GM12878 (cell line): ENCODE results near the gene EPHB2. TPM values are rescaled to one million over a fixed set of nuclear protein-coding genes. Genes with fewer than 3 reads are reported as not detected.

Source experiments
- ATAC-seq: fragments of 200-7000 bp; cut with Tn5 transposase; 3 replicates; pipeline ENCODE4 v1.9.1; 2020; ENCODE audit warnings: mild to moderate bottlenecking, moderate library complexity
- BruUV-seq: library from RNA; stranded (reverse); fragments of 400-500 nt; replicated peaks from 2 replicates; lab custom pipeline; 2021; lab: Mats Ljungman, UMichigan
- CTCF ChIA-PET: fragments of 300-600 bp; sonication (Branson Sonifier 250); formaldehyde crosslinking; extraction: SDS; loops from one replicate; lab custom pipeline; 2021; ENCODE audit warnings: inconsistent platforms; lab: Yijun Ruan, JAX
- POLR2A ChIA-PET: fragments of 350-600 bp; formaldehyde crosslinking; extraction: SDS; loops from one replicate; lab custom pipeline; 2021; ENCODE audit warnings: inconsistent platforms; lab: Charles Lee
- RAD21 ChIA-PET: fragments of 300-600 bp; sonication (Branson Sonifier 250); formaldehyde crosslinking; loops from one replicate; lab custom pipeline; 2023; ENCODE audit warnings: antibody characterized with exemption; ENCODE audit not compliant: unreplicated experiment; lab: Charles Lee
- SMC1A ChIA-PET: fragments of 300-600 bp; sonication (Branson Sonifier 250); formaldehyde crosslinking; loops from one replicate; lab custom pipeline; 2023; ENCODE audit not compliant: unreplicated experiment, uncharacterized antibody; lab: Charles Lee
- DNase-seq: peaks from one replicate; pipeline ENCODE4 v3.0.0-alpha.2; 2011; ENCODE audit warnings: low read depth, low spot score
- FAIRE-seq: peaks from 3 replicates; lab custom pipeline; 2011; peaks lifted over from hg19 to GRCh38; lab: Jason Lieb, UNC
- H2AFZ ChIP-seq: 2 replicates; pipeline ENCODE4 v1.6.0; 2011; ENCODE audit warnings: low read depth, low read length, control low read depth; ENCODE audit not compliant: control insufficient read depth
- H3K27ac ChIP-seq: 2 replicates; pipeline ENCODE4 v1.5.1; 2011; ENCODE audit warnings: control low read depth; ENCODE audit not compliant: control insufficient read depth, insufficient read depth
- H3K27me3 ChIP-seq, 2 experiments: replicated peaks in 1 of 2; 2 replicates each; pipeline versions ENCODE4 v1.6.0 to v1.6.1; 2011; ENCODE audit warnings: low read length in 1 of 2; ENCODE audit not compliant: control insufficient read depth in 2 of 2, insufficient read depth in 2 of 2
- H3K36me3 ChIP-seq, 2 experiments: 2 replicates each; pipeline ENCODE4 v1.5.1; 2011; ENCODE audit warnings: low read length in 1 of 2; ENCODE audit not compliant: control insufficient read depth in 2 of 2, insufficient read depth in 2 of 2
- H3K4me1 ChIP-seq: 2 replicates; pipeline ENCODE4 v1.6.1; 2011; ENCODE audit warnings: mild to moderate bottlenecking, low read length, moderate library complexity, mixed read lengths; ENCODE audit not compliant: control insufficient read depth, insufficient read depth
- H3K4me2 ChIP-seq: 2 replicates; pipeline ENCODE4 v1.6.0; 2011; ENCODE audit warnings: control low read depth; ENCODE audit not compliant: control insufficient read depth, insufficient read depth
- H3K4me3 ChIP-seq: fragments of 200-600 bp; sonication (generic); 2 replicates; pipeline ENCODE4 v1.5.1; 2016
- H3K79me2 ChIP-seq: 2 replicates; pipeline ENCODE4 v1.6.0; 2011; ENCODE audit warnings: low read length; ENCODE audit not compliant: control insufficient read depth, insufficient read depth
- H3K9ac ChIP-seq: 2 replicates; pipeline ENCODE4 v1.8.0; 2011; ENCODE audit warnings: low read length, control low read depth, mixed read lengths; ENCODE audit not compliant: control insufficient read depth, insufficient read depth
- H3K9me3 ChIP-seq: replicated peaks from 3 replicates; pipeline ENCODE4 v1.5.1; 2011; ENCODE audit warnings: mild to moderate bottlenecking, low read length; ENCODE audit not compliant: control insufficient read depth, insufficient read depth
- H4K20me1 ChIP-seq: 2 replicates; pipeline ENCODE4 v1.6.0; 2011; ENCODE audit not compliant: control insufficient read depth, insufficient read depth
- BCL11A ChIP-seq: IDR thresholded peaks from 2 replicates; pipeline ENCODE4 v1.6.1; 2011; ENCODE audit warnings: low read depth, low read length
- CBX3 ChIP-seq: fragments of 200-600 bp; sonication (generic); IDR thresholded peaks from 2 replicates; pipeline ENCODE4 v1.6.1; 2016; ENCODE audit warnings: low read depth, borderline replicate concordance
- DPF2 ChIP-seq: fragments of 450-650 bp; IDR thresholded peaks from 2 replicates; pipeline ENCODE4 v1.6.1; 2017; ENCODE audit warnings: mild to moderate bottlenecking
- ETV6 ChIP-seq, 2 experiments: fragments of 450-650 bp in 1 of 2; IDR thresholded peaks in 1 of 2; conservative IDR thresholded peaks in 1 of 2; 2 replicates each; pipeline ENCODE4 v1.6.1; 2014; ENCODE audit warnings: antibody characterized with exemption in 1 of 2, borderline replicate concordance in 1 of 2, low read depth in 1 of 2, mild to moderate bottlenecking in 1 of 2, moderate library complexity in 1 of 2
- GATAD2B ChIP-seq: fragments of 450-650 bp; conservative IDR thresholded peaks from 2 replicates; pipeline ENCODE4 v1.6.1; 2017; ENCODE audit warnings: low read depth, mild to moderate bottlenecking, moderate library complexity
- MTA2 ChIP-seq: fragments of 450-650 bp; IDR thresholded peaks from 2 replicates; pipeline ENCODE4 v1.6.1; 2016; ENCODE audit warnings: low read depth, mild to moderate bottlenecking, moderate library complexity
- NBN ChIP-seq: fragments of 450-650 bp; IDR thresholded peaks from 2 replicates; pipeline ENCODE4 v1.6.1; 2016
- NFYA ChIP-seq: IDR thresholded peaks from 2 replicates; pipeline ENCODE4 v1.6.1; 2011; ENCODE audit warnings: low read depth, mild to moderate bottlenecking, low read length, improper control_type of control experiment, borderline replicate concordance
- PAX5 ChIP-seq: IDR thresholded peaks from 2 replicates; pipeline ENCODE4 v1.6.1; 2011; ENCODE audit warnings: low read depth, low read length, borderline replicate concordance
- PKNOX1 ChIP-seq: fragments of 450-650 bp; IDR thresholded peaks from 2 replicates; pipeline ENCODE4 v1.6.1; 2016; ENCODE audit warnings: mild to moderate bottlenecking
- PML ChIP-seq: IDR thresholded peaks from 2 replicates; pipeline ENCODE4 v1.6.1; 2012; ENCODE audit warnings: low read length, inconsistent platforms
- PRDM15 ChIP-seq: fragments of 450-650 bp; formaldehyde crosslinking; IDR thresholded peaks from 2 replicates; pipeline ENCODE4 v1.4.0; 2020; ENCODE audit warnings: mild to moderate bottlenecking, moderate library complexity
- RELA ChIP-seq: fragments of 450-650 bp; IDR thresholded peaks from 2 replicates; pipeline ENCODE4 v1.8.0; 2014; ENCODE audit warnings: borderline replicate concordance; ENCODE audit not compliant: partially characterized antibody
- SIN3A ChIP-seq: IDR thresholded peaks from 2 replicates; pipeline ENCODE4 v1.6.1; 2012; ENCODE audit warnings: low read depth, low read length, improper control_type of control experiment
- SP1 ChIP-seq: IDR thresholded peaks from one replicate; pipeline ENCODE4 v1.6.1; 2011; ENCODE audit warnings: low read depth, low read length
- TAF1 ChIP-seq: IDR thresholded peaks from 2 replicates; pipeline ENCODE4 v1.6.1; 2011; ENCODE audit warnings: mild to moderate bottlenecking, low read depth, low read length, borderline replicate concordance
- ZNF207 ChIP-seq: fragments of 450-650 bp; IDR thresholded peaks from 2 replicates; pipeline ENCODE4 v1.6.1; 2014; ENCODE audit warnings: antibody characterized with exemption, mild to moderate bottlenecking, borderline replicate concordance
- ZSCAN29 ChIP-seq: fragments of 450-650 bp; IDR thresholded peaks from 2 replicates; pipeline ENCODE4 v1.6.1; 2017; ENCODE audit warnings: mild to moderate bottlenecking, moderate library complexity
- WGBS: methylation state at CpG from one replicate; pipeline ENCODE4 v1.1.6; 2016; ENCODE audit warnings: low lambda C conversion rate; ENCODE audit not compliant: insufficient replicate concordance, insufficient coverage; ENCODE audit errors: missing lambda C conversion rate; 5-methylcytosine and 5-hydroxymethylcytosine counted together
- in situ Hi-C: fragments of 300-500 bp; cut with MboI; formaldehyde crosslinking; loops from 9 replicates; pipeline ENCODE4 v1.14.3; 2018; ENCODE audit warnings: mixed read lengths
- intact Hi-C: fragments of 100-400 bp; cut with micrococcal nuclease; formaldehyde crosslinking; loops from one replicate; pipeline ENCODE4 v1.14.2; 2022; ENCODE audit not compliant: unreplicated experiment
- polyA plus RNA-seq, 11 experiments: library from polyadenylated mRNA; depleted of rRNA in 4 of 11; unstranded in 6 of 11; stranded (reverse) in 5 of 11; fragments of >200 nt; fragmentation: Nextera tagmentation in 4 of 11; fragmentation: Illumina TruSeq in 1 of 11; extraction: Ambion mirVana in 4 of 11; extraction: Trizol in 1 of 11; gene quantifications; 1 replicate in 1 of 11; 2 replicates in 10 of 11; pipeline versions ENCODE4 v1.2.1 to v1.2.3, GENCODE V29; 2011 to 2016; ENCODE audit warnings: inconsistent platforms in 2 of 11, missing spikeins in 2 of 11, low read depth in 1 of 11
- total RNA-seq, 4 experiments: library from RNA; depleted of rRNA in 3 of 4; stranded (reverse); fragments of >200 nt in 3 of 4; fragmentation: Illumina TruSeq in 1 of 4; extraction: Trizol in 1 of 4; gene quantifications; 2 replicates each; pipeline versions ENCODE4 v1.2.1 to v1.2.3, GENCODE V29; 2013 to 2021

EPHB2 gene
- total and polyA plus RNA-seq, 10 of the 15 experiments (the other 5 are each of a cell fraction or from before 2014, with no cell fraction given), result 0.13 to 3.3 (median 0.92) TPM

- no peaks in the 10 kb centered on the region for H3K79me2 ChIP-seq
- ChIA-PET POLR2A (no interaction called here), SMC1A (no interaction called here), RAD21 (no interaction called here)
- no peaks in the 10 kb centered on the region; a peak in 1 of 4 replicates for H3K27me3 ChIP-seq
- H3K4me3 ChIP-seq, result no peak overlapping the region
- H3K9me3 ChIP-seq, result no peaks in the 10 kb centered on the region; the same call in 2 of the 3 replicates
- 51% methylated on average over 11 of the region's 13 CpGs for WGBS
- FAIRE-seq, result no peak
- in situ Hi-C loops, result no loop called here
- no peaks in the 10 kb centered on the region for H3K36me3 ChIP-seq
- no peaks in the 10 kb centered on the region for H4K20me1 ChIP-seq
- no peak for ATAC-seq
- H3K27ac ChIP-seq, result no peak overlapping the region
- H2AFZ ChIP-seq, result no peak overlapping the region
- no peaks in the 10 kb centered on the region; the same call in 1 of the 2 replicates for H3K4me1 ChIP-seq
- no peak overlapping the region for H3K4me2 ChIP-seq
- DNase-seq, result no peak
- TF ChIP-seq NFYA (no peak), PRDM15 (CRISPR knock-in tag) (no peak), MTA2 (no peak), ZNF207 (no peak), ZSCAN29 (no peak), PML (no peak), PKNOX1 (no peak), BCL11A (no peak), CBX3 (no peak), ETV6 (conservative IDR thresholded peaks at IDR 0.05 in 1 of 2, IDR thresholded peaks at IDR 0.05 in 1 of 2; ENCODE audit: borderline replicate concordance in 1 of 2, low read depth in 1 of 2) (no peak), TAF1 (no peak), RELA (no peak), PAX5 (no peak), SIN3A (no peak), GATAD2B (no peak), DPF2 (no peak), NBN (no peak), SP1 (no peak)
- TF ChIP-seq, all 136 proteins: peak for 0
- H3K9ac ChIP-seq, result no peak overlapping the region
- BruUV-seq, result no TSS peak
- intact Hi-C loops, result no loop called here
- CTCF ChIA-PET, result no interaction called here
These were observed 199.6 kb downstream of the EPHB2 start for GRCh38 chr1:22910286-22910685.
